OCI-LY7 (cell line): ENCODE measurements around the gene PAXX. TPM values are rescaled to one million over a fixed set of nuclear protein-coding genes. Genes with fewer than 3 reads are reported as not detected.

Experiments used
- BruUV-seq: library from RNA; stranded (reverse); fragments of 400-500 nt; replicated peaks from 2 replicates; lab custom pipeline; 2021; lab: Mats Ljungman, UMichigan
- CTCF ChIA-PET: fragments of 300-600 bp; sonication (Branson Sonifier 250); formaldehyde crosslinking; loops from one replicate; lab custom pipeline; 2022; ENCODE audit warnings: antibody characterized with exemption; ENCODE audit not compliant: unreplicated experiment; lab: Charles Lee
- POLR2A ChIA-PET: fragments of 300-600 bp; sonication (Branson Sonifier 250); formaldehyde crosslinking; loops from one replicate; lab custom pipeline; 2022; ENCODE audit warnings: antibody characterized with exemption; lab: Charles Lee
- DNase-seq: peaks from one replicate; pipeline ENCODE4 v3.0.0-alpha.2; 2015; ENCODE audit warnings: low spot score
- H2AFZ ChIP-seq: fragments of 200-600 bp; sonication (generic), shearing (Covaris generic); 2 replicates; pipeline ENCODE4 v1.6.1; 2014; ENCODE audit warnings: mild to moderate bottlenecking, antibody characterized with exemption, low read length, moderate library complexity
- H3K27ac ChIP-seq: fragments of 200-600 bp; sonication (generic); 2 replicates; pipeline ENCODE4 v1.5.1; 2014; ENCODE audit warnings: mixed run types, low read depth, mild to moderate bottlenecking, moderate library complexity, low read length, inconsistent platforms; ENCODE audit not compliant: poor library complexity, severe bottlenecking
- H3K36me3 ChIP-seq: fragments of 200-600 bp; sonication (generic); 2 replicates; pipeline ENCODE4 v1.6.1; 2014; ENCODE audit warnings: mild to moderate bottlenecking, antibody characterized with exemption, low read length, moderate library complexity, mixed read lengths; ENCODE audit not compliant: insufficient read depth
- H3K4me1 ChIP-seq: fragments of 200-600 bp; sonication (generic); 2 replicates; pipeline ENCODE4 v1.5.1; 2014; ENCODE audit warnings: mild to moderate bottlenecking, low read length; ENCODE audit not compliant: insufficient read depth, poor library complexity, severe bottlenecking
- H3K4me2 ChIP-seq: fragments of 200-600 bp; sonication (generic); 2 replicates; pipeline ENCODE4 v1.6.1; 2014; ENCODE audit warnings: mild to moderate bottlenecking, low read length
- H3K4me3 ChIP-seq: fragments of 200-600 bp; sonication (generic); 2 replicates; pipeline ENCODE4 v1.5.1; 2014; ENCODE audit warnings: mild to moderate bottlenecking, low read depth, low read length; ENCODE audit not compliant: poor library complexity, severe bottlenecking
- H3K79me2 ChIP-seq: fragments of 200-600 bp; sonication (generic); 2 replicates; pipeline ENCODE4 v1.6.1; 2016; ENCODE audit warnings: low read depth, mild to moderate bottlenecking, low read length, moderate library complexity, mixed read lengths; ENCODE audit not compliant: insufficient read depth
- H3K9me2 ChIP-seq: fragments of 200-600 bp; sonication (generic); 2 replicates; pipeline ENCODE4 v1.6.1; 2016; ENCODE audit warnings: mild to moderate bottlenecking, low read length, mixed read lengths; ENCODE audit not compliant: insufficient read depth
- H3K9me3 ChIP-seq: fragments of 200-600 bp; sonication (generic); 2 replicates; pipeline ENCODE4 v1.6.1; 2014; ENCODE audit warnings: mild to moderate bottlenecking, mixed run types, low read length, mixed read lengths
- H4K20me1 ChIP-seq: fragments of 200-600 bp; sonication (generic); 2 replicates; pipeline ENCODE4 v1.6.1; 2014; ENCODE audit warnings: mild to moderate bottlenecking, antibody characterized with exemption, low read length, moderate library complexity, mixed read lengths; ENCODE audit not compliant: insufficient read depth
- CTCF ChIP-seq: fragments of 200-600 bp; sonication (generic); conservative IDR thresholded peaks from 2 replicates; pipeline ENCODE4 v1.5.1; 2014; ENCODE audit warnings: mild to moderate bottlenecking, antibody characterized with exemption, low read length, moderate library complexity, mixed read lengths
- EZH2phosphoT487 ChIP-seq: fragments of 200-600 bp; sonication (generic); IDR thresholded peaks from 2 replicates; pipeline ENCODE4 v1.6.1; 2018; ENCODE audit warnings: low read depth, borderline replicate concordance, mild to moderate bottlenecking, mixed run types, antibody characterized with exemption, low read length, moderate library complexity, mixed read lengths
- intact Hi-C: fragments of 100-400 bp; cut with micrococcal nuclease; formaldehyde crosslinking; loops from one replicate; pipeline ENCODE4 v1.10.0; 2022; ENCODE audit not compliant: unreplicated experiment
- total RNA-seq, 2 experiments: library from RNA; depleted of rRNA in 1 of 2; stranded (reverse); fragments of >200 nt in 1 of 2; shearing (Covaris generic) in 1 of 2; gene quantifications; 2 replicates each; pipeline ENCODE4 v1.2.3, GENCODE V29; 2014 to 2022

PAXX gene
- total RNA-seq, 2 experiments from 2014 or later: 45.7 to 63.5 TPM

GRCh38 chr9:136952876-136953770 lies 39.1 kb upstream of the PAXX start:
- DNase-seq: no peak
- POLR2A ChIA-PET: interaction anchor here (0.6 kb wide), 1 partner anchor 143 kb away, joined by 3 read pairs; no protein-coding TSS in a partner anchor
- Histone ChIP-seq H2AFZ (no peak overlapping the region), H3K27ac (no peak overlapping the region), H3K4me1 (peaks cover 16% of the 10 kb centered on the region), H3K79me2 (no peaks in the 10 kb centered on the region), H3K9me3 (no peaks in the 10 kb centered on the region), H3K36me3 (no peaks in the 10 kb centered on the region), H3K4me2 (no peak overlapping the region), H3K4me3 (no peak overlapping the region), H4K20me1 (no peaks in the 10 kb centered on the region), H3K9me2 (no peaks in the 10 kb centered on the region)
- BruUV-seq: no TSS peak
- intact Hi-C loops: no loop called here
- TF ChIP-seq EZH2phosphoT487: no peak
- TF ChIP-seq CTCF: no peak
- CTCF ChIA-PET: interaction anchor here (0.7 kb wide), 1 partner anchor 22 kb away, joined by 9 read pairs; no protein-coding TSS in a partner anchor

- Histone ChIP-seq H4K20me1 (no peaks in the 10 kb centered on the region), H3K79me2 (no peaks in the 10 kb centered on the region), H3K9me3 (no peaks in the 10 kb centered on the region), H3K9me2 (no peaks in the 10 kb centered on the region), H2AFZ (no peak overlapping the region), H3K4me1 (peaks cover 12% of the 10 kb centered on the region), H3K27ac (no peak overlapping the region), H3K4me3 (no peak overlapping the region), H3K36me3 (no peaks in the 10 kb centered on the region), H3K4me2 (no peak overlapping the region)
- no TSS peak for BruUV-seq
- no peak for DNase-seq
- CTCF ChIA-PET: no interaction called here
- no peak for TF ChIP-seq EZH2phosphoT487
- no peak for TF ChIP-seq CTCF
- intact Hi-C loops: no loop called here
- POLR2A ChIA-PET: no interaction called here
Observed at GRCh38 chr9:136953771-136954269, 38.4 kb upstream of the PAXX start.
